GM18519 (cell line): ENCODE measurements around the gene POLA2.
"Not testable (repeated sequence)": the region's sequence is repeated elsewhere in the genome, so short reads cannot be mapped to it uniquely, and the experiment has no call there.

ENCODE experiments used
- ATAC-seq: cut with Tn5 transposase; IDR thresholded peaks from one replicate; pipeline ENCODE4 v1.9.1; 2021; ENCODE audit warnings: mild to moderate bottlenecking, moderate library complexity; ENCODE audit not compliant: unreplicated experiment, low FRiP score

Gene POLA2

DNA sequence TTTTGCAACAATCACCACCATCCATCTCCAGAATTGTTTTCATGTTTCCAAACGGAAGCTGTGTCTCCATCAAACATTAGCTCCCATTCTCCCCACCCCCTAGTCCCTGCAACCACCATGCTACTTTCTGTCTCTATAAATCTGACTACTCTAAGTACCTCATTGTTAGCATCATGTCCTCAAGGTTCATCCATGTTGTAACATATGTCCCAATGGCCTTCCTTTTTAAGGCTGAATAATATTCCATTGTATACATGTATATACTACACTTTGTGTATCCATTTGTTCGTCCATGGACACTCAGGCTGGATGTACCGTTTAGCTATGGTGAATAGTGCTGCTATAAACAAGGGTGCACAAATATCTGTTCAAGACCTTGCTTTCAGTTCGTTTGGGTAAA, 63.7 kb downstream of the POLA2 start:
- ATAC-seq, result no peak

DNA sequence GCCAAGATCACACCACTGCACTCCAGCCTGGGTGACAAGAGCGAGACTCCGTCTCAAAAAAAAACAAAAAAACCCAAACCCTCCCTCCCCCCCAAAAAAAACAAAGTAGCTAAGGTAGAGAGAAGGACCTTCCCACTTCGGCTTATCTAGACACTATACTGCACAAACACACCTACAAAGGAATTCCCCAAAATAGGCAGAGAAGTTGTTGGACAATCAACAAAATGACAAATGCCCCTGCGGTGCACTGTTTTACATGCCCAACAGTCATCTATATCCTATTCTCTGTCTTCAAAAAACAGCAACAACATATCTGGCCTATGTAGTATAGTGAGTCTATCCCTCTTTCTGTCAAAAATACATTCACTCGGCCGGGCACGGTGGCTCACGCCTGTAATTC, 65.3 kb downstream of the POLA2 start:
- no peak for ATAC-seq

GRCh38 chr11:65329478-65329877, 67.7 kb downstream of the POLA2 start:
- ATAC-seq, result no peak

GRCh38 chr11:65329944-65330403, 68.2 kb downstream of the POLA2 start:
- ATAC-seq, result no peak

DNA sequence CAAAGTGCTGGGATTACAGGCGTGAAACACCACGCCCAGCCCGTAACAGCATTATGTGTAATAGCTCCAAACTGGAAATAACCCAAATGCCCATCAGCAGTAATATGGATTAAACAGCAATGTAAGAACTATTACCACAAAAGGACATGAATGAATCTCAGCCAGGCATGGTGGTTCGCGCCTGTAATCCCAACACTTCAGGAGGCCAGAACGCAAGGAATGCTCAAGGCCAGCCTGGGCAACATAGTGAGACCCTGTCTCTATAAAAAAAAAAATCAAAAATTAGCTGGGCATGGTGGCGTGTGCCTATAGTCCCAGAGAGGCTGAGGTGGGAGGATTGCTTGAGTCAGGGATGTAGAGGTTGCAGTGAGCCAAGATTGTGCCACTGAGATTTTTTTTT, 68.8 kb downstream of the POLA2 start:
- no peak for ATAC-seq

GRCh38 chr11:65332591-65332990, 70.8 kb downstream of the POLA2 start:
- not testable (repeated sequence) for ATAC-seq

GRCh38 chr11:65334696-65335295, 73.0 kb downstream of the POLA2 start:
- ATAC-seq, result no peak

DNA sequence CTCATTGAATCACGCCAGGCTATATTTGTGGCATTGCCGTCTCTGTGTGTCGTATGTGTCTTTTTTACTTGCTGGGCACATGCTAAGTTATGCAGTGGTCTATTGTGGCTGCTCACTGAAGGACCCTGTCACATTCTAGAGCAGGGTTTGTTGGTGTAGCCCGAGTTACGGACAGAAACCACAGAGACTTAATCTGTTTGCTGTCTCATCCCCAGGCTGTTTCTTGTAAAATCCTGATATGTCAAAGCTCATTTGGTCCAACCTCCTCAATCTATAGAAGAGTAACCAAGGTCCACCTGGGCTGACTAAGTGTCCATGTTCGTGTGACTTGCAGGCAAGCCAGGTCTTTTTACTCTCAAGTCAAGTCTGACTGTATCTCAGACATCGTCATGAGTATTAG, 76.9 kb downstream of the POLA2 start:
- no peak for ATAC-seq

- ATAC-seq, result no peak
Observed at GRCh38 chr11:65340226-65340625, 78.5 kb downstream of the POLA2 start.

- ATAC-seq, result no peak
Observed at GRCh38 chr11:65341856-65342255, 80.1 kb downstream of the POLA2 start.
